Astrocyte (in vitro differentiated cells and primary cell): Measurements from ENCODE around the gene PELO.

Source experiments
- CTCF ChIP-seq: IDR thresholded peaks from 2 replicates; pipeline ENCODE4 v1.5.1; 2011; ENCODE audit warnings: low read depth, mild to moderate bottlenecking, inconsistent platforms, low read length, moderate library complexity; ENCODE audit not compliant: insufficient read depth
- EZH2 ChIP-seq: IDR thresholded peaks from 2 replicates; pipeline ENCODE4 v1.6.1; 2012; ENCODE audit warnings: mild to moderate bottlenecking, low read length, inconsistent platforms; ENCODE audit not compliant: insufficient read depth

GRCh38 chr5:52831786-52832511, 44.2 kb downstream of the PELO start:
- TF ChIP-seq CTCF (no peak), EZH2 (no peak)
